Measurements from ENCODE around the gene MASP2. TPM values are rescaled to one million over a fixed set of nuclear protein-coding genes. Genes with fewer than 3 reads are reported as not detected.
A peak's percentile ranks its signal among the peaks of the same experiment; 100 is the strongest.

MASP2 gene
- total and polyA plus RNA-seq, 9 of the 15 experiments (the other 6 are each of a cell fraction or from before 2014, with no cell fraction given) = 0.01 to 0.23 (median 0.06) TPM; not detected in 3

- TF ChIP-seq, protein P1, sequence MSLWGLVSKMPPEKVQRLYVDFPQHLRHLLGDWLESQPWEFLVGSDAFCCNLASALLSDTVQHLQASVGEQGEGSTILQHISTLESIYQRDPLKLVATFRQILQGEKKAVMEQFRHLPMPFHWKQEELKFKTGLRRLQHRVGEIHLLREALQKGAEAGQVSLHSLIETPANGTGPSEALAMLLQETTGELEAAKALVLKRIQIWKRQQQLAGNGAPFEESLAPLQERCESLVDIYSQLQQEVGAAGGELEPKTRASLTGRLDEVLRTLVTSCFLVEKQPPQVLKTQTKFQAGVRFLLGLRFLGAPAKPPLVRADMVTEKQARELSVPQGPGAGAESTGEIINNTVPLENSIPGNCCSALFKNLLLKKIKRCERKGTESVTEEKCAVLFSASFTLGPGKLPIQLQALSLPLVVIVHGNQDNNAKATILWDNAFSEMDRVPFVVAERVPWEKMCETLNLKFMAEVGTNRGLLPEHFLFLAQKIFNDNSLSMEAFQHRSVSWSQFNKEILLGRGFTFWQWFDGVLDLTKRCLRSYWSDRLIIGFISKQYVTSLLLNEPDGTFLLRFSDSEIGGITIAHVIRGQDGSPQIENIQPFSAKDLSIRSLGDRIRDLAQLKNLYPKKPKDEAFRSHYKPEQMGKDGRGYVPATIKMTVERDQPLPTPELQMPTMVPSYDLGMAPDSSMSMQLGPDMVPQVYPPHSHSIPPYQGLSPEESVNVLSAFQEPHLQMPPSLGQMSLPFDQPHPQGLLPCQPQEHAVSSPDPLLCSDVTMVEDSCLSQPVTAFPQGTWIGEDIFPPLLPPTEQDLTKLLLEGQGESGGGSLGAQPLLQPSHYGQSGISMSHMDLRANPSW (CRISPR knock-in tag; IDR thresholded peaks at IDR 0.05) = no peak
- no peak for TF ChIP-seq L3MBTL2 (IDR thresholded peaks at IDR 0.05)
- TF ChIP-seq, protein P2, sequence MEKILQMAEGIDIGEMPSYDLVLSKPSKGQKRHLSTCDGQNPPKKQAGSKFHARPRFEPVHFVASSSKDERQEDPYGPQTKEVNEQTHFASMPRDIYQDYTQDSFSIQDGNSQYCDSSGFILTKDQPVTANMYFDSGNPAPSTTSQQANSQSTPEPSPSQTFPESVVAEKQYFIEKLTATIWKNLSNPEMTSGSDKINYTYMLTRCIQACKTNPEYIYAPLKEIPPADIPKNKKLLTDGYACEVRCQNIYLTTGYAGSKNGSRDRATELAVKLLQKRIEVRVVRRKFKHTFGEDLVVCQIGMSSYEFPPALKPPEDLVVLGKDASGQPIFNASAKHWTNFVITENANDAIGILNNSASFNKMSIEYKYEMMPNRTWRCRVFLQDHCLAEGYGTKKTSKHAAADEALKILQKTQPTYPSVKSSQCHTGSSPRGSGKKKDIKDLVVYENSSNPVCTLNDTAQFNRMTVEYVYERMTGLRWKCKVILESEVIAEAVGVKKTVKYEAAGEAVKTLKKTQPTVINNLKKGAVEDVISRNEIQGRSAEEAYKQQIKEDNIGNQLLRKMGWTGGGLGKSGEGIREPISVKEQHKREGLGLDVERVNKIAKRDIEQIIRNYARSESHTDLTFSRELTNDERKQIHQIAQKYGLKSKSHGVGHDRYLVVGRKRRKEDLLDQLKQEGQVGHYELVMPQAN (IDR thresholded peaks at IDR 0.05; ENCODE audit: borderline replicate concordance) = peak; percentile 81
- TF ChIP-seq ZBTB9 (CRISPR knock-in tag; IDR thresholded peaks at IDR 0.05) = no peak
- no peak for TF ChIP-seq LCOR (CRISPR knock-in tag; IDR thresholded peaks at IDR 0.05)
- TF ChIP-seq EGR1 (conservative IDR thresholded peaks at IDR 0.05) = no peak
- no peak for TF ChIP-seq MEIS2 (IDR thresholded peaks at IDR 0.05; ENCODE audit: partially characterized antibody)
- no peak for TF ChIP-seq IFI16 (CRISPR knock-in tag; IDR thresholded peaks at IDR 0.05)
- no peak for TF ChIP-seq FOXP4 (CRISPR knock-in tag; IDR thresholded peaks at IDR 0.05; ENCODE audit: borderline replicate concordance)
- no peak for TF ChIP-seq SMARCA5 (IDR thresholded peaks at IDR 0.05)
- no peak for TF ChIP-seq KAT2B (IDR thresholded peaks at IDR 0.05; ENCODE audit: low read depth, low read length)
- TF ChIP-seq ZNF354B (CRISPR knock-in tag; IDR thresholded peaks at IDR 0.05) = no peak
- peak; percentile 57 for TF ChIP-seq RBBP5 (IDR thresholded peaks at IDR 0.05; ENCODE audit: borderline replicate concordance, insufficient read depth, low read length, poor library complexity, severe bottlenecking)
- TF ChIP-seq MIER1 (IDR thresholded peaks at IDR 0.05; ENCODE audit: low read depth) = no peak
- TF ChIP-seq ZNF232 (CRISPR knock-in tag; IDR thresholded peaks at IDR 0.05) = peak; percentile 54; the same call in 1 of the 2 replicates
- TF ChIP-seq CHD4 (IDR thresholded peaks at IDR 0.05; ENCODE audit: insufficient read depth, insufficient replicate concordance, low read depth, low read length, poor library complexity, severe bottlenecking) = no peak
- no peak for TF ChIP-seq PHF20 (IDR thresholded peaks at IDR 0.05; ENCODE audit: partially characterized antibody)
- TF ChIP-seq, protein P3, sequence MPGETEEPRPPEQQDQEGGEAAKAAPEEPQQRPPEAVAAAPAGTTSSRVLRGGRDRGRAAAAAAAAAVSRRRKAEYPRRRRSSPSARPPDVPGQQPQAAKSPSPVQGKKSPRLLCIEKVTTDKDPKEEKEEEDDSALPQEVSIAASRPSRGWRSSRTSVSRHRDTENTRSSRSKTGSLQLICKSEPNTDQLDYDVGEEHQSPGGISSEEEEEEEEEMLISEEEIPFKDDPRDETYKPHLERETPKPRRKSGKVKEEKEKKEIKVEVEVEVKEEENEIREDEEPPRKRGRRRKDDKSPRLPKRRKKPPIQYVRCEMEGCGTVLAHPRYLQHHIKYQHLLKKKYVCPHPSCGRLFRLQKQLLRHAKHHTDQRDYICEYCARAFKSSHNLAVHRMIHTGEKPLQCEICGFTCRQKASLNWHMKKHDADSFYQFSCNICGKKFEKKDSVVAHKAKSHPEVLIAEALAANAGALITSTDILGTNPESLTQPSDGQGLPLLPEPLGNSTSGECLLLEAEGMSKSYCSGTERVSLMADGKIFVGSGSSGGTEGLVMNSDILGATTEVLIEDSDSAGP (CRISPR knock-in tag; IDR thresholded peaks at IDR 0.05) = no peak
Observed at GRCh38 chr1:11059155-11059967, 12.3 kb upstream of the MASP2 start (continued).
